SKM-1 (cell line): ENCODE measurements around the gene MRPL42.
A peak's percentile ranks its signal among the peaks of the same experiment; 100 is the strongest.
"Not testable (repeated sequence)": the region's sequence is repeated elsewhere in the genome, so short reads cannot be mapped to it uniquely, and the experiment has no call there.

Experiments used
- DNase-seq: peaks from one replicate; lab custom pipeline; 2025; ENCODE audit not compliant: unreplicated experiment; lab: John Stamatoyannopoulos, UW

The MRPL42 gene

DNA sequence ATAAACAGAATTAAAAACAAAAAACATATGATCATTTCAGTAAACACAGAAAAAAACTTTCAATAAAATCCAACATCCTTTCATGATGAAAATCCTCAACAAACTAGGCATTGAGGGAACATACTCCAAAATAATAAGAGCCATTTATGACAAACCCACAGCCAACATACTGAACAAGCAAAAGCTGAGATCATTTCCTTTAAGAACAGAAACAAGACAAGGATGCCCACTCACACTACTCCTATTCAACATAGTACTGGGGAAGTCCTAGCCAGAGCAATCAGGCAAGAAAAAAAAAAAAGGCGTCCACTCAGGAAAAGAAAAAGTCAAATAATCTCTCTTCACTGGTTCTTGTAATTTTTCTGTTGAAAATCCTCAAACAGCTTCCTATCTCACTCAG, 30.1 kb downstream of the MRPL42 start:
- DNase-seq: no peak

DNA sequence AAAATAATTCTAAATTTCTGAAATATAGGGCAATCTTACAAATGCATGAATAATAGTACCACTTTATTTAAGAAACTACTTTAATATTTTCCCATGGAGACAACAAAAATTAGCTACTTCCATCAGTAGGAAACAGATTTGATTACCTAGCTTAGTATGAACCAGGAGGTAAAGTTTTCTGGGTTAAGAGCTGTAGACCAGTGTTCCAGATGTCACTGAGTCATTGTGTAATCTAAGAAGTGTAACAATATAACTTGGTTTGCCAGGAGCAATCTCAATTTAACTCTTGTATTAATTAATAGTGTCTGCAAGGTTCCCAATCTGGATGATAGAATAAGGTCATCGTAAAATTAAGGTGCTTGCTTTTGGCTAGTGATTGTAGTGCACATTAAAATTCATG, 31.5 kb downstream of the MRPL42 start:
- not testable (repeated sequence) for DNase-seq

DNA sequence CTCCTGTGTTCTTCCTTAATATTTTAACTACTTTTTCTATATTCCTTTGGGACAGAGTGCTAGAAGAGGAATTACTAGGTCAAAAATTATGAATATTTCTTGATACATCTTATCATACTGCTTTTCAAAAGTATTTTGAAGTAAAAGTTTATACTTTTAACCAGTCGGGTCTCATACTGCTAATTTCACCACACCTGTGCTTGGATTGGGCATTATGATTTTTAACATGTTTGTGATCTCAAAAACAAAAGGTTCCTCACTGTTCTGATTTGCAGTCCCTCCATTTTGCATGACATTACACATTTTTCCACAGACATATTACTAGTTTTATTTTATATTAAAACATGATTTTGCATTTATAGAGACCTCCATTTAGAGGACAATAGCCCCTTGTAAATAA, 32.9 kb downstream of the MRPL42 start:
- DNase-seq: no peak

DNA sequence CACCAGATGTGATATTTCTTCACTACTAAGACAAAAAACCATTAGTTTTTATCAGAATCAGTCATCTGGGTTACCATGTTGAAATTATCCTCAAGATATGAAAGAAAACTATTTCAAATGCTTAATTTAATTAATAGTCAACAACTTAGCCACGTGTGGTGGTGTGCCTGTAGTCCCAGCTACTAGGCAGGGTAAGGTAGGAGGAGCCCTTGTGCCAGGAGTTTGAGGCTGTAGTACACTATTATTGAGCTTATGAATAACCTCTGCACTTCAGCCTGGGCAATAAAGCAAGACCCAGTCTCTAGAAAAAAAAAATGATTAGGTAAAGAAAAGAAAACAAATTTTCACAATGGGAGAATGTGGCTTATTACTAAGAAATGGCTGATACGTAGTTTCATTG, 33.4 kb downstream of the MRPL42 start:
- DNase-seq: no peak

DNA sequence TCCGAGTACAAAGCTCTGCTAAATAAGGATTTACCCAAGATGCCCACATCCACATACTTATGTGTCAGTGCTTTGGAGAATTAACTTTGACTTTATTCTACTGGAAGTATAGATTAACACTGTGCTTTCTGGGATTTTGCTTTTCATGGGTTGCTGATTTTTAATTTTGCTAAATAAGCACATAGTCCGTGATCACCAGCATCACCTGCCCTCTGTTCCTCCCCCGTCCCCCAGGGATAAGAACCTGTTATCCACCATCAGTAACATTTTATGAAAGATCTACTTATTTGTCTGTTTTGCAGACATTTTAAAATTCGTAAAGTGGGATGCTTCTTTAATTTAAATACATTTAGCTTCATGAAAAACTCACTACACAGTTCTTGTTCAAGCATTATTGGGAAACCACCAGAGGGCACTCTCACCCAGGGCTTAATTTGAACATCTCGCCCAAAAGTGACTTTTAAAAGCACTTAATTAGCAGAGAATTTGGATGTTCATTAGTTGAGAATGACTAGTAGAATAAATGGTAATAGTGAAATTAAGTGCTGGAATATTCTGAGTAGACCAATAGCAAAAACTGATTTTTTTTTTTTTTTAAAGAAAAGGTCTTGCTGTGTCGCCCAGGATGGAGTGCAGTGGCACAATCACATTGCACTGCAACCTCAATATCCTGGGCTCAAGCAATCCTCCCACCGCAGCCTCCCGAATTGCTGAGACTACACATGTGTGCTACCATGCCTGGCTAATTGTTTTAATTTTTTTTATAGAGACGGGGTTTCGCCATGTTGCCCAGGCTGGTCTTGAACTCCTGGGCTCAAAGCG, 35.7 kb downstream of the MRPL42 start:
- DNase-seq: peak; percentile 5

DNA sequence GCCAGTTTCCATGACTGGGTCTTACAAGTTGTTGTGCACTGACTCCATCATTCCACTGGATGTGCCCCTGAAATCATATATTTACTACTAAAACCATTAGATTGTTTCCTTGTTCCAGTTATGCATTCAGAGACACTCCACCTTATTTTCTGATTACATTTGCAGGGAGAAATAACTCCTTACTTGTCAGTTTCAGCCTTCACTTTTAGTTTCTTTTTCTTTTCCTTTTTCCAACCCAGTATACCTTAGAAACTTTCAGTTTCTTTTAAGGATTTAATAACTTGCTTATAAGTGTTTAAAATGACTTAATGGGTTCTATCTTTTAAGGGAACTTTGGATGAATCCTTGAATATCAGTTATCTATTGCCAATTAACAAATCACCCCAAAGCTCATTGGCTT, 39.9 kb downstream of the MRPL42 start:
- DNase-seq: no peak

DNA sequence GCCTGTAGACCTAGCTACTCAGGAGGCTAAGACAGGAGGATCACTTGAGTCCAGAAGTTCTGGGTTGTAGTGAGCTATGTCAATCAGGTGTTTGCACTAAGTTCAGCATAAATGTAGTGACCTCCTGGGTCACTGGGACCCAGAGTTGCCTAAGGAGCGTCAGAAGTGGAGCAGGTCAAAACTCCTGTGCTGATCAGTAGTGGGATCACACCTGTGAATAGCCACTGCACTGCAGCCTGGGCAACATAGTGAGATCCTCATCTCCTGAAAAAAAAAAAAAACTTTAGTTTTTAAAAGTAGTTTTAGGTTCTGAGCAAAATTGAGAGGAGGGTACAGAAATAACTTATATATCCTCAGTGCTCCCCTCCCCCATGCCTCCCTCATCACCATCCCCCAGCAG, 42.2 kb downstream of the MRPL42 start:
- DNase-seq: no peak

DNA sequence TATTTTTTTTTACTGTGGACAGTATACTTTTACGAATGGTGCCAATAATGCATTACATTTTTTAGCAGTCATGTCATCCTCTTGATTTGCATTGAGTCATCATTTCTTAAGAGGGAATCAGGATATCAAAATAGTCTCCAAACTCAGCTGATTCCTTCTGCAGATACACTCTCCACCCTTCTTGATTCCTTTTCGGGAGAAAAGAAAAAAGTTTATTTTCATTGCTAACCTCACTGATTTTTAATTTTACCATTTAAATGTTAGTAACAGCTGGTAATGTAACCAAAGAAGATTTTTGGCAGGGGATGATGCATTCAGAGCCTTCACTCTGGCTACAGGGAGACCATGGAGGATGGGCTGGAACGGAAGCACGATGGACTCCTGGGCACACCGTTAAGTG, 47.5 kb downstream of the MRPL42 start:
- no peak for DNase-seq

DNA sequence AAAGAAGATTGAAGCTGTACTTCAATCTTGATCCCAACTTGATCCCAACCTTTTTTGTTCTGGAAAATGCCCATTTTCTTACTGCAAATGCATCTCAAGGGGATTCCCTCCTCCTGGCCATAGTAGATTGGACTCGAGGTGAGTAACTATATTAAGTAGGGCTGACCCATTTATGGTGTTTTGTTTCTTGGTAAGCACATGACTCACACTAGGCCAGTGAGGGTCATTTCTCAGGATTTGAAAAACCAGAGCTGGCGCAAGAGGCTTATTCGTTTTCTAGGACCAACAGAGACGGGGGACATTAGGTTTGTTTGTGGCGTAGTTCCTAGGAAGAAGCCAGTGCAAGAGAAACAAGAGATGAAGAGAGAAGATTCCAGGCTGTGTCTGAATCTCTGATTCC, 51.4 kb downstream of the MRPL42 start:
- no peak for DNase-seq

DNA sequence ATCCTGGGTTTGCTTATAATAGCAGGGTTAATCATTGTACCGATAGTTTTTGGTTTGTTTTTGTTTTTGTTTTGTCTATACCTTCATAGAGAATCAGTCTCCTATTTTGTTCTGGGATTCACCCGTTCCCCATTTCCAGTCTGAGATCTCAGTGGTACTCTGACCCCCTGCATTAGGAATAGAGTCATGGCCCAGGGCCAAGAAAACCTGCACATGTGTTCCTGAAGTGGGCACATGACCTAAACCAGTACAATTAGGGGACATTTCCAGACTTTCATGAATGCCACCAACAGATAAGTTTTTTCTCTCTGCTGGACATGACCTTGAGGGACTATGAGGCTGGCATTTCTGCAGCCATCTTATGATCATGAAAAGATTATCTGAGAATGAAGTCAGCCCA, 52.5 kb downstream of the MRPL42 start:
- DNase-seq: no peak

DNA sequence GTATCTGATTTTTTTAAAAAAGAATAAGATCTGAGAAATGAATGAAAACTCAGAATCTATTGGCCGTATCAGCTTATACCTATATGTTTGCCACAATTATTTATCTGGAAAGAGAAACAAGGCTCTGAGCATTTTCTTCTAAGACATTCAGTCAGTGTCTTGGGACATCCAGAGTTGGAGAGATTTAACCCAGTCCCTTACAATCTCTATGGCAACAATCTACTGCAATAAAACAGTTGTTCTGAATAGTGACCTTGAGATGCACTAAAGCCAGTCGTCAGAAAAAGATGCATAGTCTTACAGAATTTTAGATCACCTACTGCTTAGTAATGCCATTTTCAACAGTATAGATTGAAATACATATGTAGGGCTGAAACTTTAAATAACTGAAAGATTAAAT, 53.1 kb downstream of the MRPL42 start:
- no peak for DNase-seq

DNA sequence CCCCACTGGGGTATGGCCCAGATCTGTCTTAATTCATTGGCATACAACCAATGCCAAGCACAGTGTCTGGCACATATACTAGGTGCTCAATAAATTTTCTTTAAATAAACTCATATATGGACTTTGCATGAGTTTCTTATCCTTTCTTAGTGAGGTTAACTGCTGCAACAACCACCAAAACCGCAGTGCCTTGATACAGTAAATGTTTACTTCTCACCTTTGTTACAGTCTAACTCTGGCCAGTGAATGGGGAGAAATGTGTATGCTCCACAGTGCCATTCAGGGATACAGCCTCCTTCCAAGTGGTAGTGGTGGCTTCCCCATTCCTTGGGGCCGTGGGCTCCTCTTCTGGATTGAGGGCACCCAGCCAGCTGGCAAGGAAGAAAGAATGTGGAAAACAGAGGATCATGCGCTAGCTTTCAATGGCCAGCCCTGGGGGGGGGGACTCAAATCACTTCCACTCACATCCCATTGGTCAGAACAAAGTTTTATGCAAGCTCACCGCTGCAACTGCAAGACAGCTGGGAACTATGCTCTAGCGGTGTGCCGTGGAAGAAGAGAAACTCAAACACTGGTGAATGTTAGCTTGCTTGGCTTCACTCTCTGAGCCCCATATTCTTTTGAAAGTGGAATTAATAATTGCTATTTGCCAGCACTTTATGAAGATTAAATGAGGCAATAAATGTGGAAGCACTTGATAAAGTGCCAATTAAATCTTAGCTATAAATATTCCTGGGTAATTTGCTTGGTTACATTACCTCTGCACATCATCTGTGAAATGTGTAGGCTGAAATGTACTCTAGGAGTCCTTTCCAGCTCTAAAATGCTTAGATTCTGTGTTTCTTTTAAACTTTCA, 54.1 kb downstream of the MRPL42 start:
- DNase-seq: no peak

DNA sequence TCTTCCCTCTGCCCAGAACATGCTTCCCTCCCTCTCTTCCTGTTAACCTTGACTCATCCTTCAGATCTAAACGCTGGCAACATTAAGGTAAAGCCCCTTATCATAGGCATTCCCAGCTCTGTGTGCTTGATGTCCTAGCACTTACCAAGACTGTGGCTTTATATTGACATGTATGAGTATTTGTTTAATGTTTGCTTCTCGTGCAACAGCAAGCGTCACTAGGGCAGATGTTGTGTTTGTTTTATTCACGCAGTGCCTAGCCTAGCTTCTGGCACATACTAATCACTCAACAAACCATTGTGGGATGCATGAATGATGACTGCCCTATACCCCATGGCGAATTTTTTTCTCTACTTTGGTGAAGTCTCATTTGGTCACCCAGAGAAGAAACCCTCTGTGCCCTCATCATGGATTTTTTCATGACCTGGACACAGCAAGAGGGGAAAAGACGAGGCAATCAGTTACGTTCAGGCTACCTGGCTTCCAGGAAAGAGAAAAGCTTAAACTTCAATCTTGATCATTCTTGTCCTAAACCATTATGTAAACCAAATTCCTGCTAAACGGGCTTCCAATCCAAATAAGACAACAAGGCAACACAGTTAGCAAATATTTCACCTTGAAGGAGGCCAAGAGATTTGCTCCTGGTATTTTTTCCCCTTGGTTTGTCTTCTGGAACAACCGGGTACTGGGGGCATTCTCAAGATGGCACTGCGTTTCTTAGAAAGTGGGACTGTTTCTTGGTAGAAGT, 57.2 kb downstream of the MRPL42 start:
- DNase-seq: no peak

DNA sequence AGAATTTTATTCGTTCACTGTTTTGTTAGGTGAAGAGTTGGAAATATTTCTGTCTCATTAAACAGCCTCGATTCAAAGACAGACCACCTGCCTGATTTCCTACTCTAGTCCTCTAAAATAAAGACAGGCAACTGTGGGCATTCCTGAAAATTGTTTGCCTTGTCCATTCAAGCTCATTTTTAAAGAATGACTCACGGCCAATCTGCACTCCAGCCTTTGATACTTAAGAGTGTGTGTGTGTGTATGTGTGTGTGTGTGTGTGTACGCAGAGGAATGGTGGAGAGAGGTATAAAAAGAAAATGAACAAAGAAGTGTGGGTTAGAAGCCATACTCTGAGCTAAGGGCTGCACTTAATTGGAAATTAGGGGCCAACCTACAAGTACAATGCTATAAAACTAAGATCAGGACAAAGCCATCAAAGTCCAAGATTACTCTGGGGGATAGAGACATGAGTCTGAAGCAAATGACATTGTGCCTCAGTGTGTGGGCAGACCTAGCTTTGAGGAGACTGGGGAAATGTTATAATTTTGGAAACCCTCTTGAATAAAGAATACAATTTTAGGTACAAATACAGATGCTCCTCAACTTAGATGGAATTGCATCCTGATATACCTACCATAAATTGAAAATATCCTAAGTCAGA, 59.6 kb downstream of the MRPL42 start:
- no peak for DNase-seq

DNA sequence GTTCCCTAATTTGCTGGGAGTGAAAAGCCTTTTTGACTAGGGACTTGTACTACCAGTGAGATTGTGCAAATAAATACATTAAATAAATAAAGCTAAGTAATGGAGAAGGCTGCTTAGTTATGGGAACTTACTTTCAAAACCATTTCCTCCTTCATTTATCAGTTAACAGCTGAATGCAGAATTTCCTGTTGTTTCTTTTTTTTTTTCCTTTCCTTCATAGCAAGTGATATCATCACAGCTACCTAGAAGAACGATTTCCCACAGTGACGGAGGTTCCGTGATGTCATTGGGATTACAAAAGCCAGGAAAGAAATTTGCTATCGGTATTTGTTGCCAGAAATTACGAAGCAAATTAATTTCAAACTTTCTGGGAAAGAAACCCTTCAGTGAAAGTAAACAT, 63.0 kb downstream of the MRPL42 start:
- DNase-seq: no peak

DNA sequence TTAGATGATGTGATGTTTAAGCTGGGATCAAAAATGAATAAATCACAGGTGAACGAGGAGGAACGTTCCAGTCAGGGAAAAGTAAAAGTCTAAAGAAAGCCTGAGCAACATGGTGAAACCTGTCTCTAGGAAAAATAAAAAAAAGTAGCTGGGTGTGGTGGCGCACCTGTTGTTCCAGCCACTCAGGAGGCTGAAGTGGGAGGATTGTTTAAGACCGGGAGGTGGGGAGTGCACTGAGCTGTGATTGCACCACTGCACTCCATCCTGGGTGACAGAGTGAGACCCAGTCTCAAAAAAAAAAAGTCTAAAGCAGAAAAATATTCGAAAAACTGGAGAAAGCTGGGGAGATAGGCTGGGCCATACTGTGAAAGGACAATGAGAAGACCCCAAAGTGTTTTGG, 66.0 kb downstream of the MRPL42 start:
- DNase-seq: no peak

DNA sequence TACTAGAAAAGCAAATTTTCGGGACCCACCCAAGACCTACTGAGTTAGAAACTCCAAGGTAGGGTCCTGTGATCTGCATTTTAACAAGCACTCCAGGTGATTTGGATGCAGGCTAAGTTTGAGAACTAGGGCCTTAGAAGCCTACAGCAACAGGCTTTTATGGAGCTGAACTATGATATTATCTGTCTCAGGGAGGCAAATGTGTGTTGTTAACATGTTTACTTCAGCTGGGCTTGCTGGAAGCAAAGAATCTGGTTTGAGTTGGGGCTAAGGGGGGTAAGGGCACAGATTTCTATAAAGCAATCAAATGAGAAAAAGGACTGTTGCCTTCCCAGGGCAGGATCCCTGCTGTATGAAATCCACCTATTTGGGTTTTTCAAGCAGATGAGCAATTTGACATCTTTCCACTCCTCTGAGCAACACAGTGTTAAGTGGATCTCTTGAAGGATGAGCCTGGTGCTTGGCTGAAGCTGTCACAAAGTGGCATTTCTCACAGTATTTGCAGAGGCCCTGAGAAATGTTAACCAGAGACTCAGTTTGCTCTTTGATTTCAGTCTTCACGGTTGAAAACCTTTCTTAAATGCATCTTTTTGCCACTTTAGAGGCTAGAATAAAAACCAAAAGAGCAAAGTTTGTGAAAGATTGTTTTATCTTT, 68.9 kb downstream of the MRPL42 start:
- no peak for DNase-seq

DNA sequence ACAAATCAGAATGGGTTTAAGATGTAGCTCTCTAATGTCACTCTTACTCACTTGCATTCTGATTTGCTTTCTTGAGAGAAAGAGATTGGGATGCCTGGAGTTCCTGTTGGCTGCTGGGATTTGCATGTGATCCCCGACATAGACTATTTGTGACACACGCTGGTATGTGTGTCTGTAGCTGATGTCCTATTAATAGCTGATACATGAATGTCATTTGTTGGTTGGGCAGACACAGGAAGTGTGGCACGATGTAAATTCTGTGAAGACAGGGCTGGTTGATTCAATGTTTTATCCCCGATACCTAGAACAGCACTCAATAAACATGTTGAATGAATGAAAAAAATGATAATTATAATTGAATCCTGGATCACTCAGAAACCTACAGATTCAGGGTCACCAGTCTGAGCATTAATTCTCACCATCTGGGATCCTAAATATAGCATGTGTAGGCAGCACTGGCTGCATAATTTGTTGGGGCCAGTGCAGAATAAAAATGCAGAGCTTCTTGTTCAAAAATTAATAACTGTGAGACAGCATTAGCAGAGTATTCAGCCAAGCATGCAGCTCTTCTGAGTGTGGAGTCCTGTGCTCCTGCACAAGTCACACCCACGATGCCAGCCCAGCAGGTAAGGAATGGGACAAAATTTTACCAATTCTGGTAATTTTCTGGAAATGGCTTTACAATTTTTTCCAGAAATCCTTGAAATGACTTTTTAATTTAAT, 69.6 kb downstream of the MRPL42 start:
- DNase-seq: no peak

DNA sequence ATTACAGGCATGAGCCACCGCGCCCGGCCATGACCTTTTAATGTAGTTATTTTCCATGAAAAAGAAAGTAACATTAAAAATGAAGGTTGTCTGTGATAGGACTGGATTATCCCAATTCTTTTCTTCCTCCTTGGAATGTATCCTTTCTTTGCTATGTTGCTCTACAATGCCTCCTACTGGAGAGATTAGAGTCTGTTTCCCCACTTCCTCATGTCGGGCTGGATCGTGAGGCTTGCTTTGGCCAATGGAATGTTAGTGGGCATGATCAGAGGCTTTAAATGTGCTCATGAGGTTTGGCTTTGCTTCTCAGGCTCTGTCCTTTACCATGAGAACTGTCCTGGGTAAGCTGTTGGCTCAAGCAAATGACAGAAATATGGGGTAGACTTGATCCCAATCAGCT, 70.5 kb downstream of the MRPL42 start:
- no peak for DNase-seq

DNA sequence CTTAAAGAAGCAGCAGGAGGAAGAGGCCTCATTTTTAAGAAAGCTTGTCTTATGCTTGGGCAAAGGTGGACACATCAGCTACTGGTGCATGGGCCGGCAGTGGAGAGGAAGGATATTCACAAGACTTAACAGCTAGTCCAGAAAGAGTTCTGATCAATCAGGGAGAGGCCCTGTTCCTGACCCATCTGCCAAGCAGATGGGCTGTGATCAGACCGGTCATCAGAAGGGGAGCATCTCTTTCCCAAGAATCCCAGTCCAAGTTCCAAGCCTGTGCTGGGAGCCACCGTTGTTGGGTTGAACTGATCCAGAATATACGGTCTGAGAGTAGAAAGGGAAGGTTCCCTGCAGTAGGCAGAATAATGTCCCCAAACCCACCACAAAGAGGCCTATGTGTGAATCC, 72.5 kb downstream of the MRPL42 start:
- DNase-seq: no peak
